Activated CD4-positive, alpha-beta T cell treated with anti-CD3 and anti-CD28 coated beads, Interleukin-10, Interleukin-2, amounts not matched to agents 100 ng/mL and 50 ng/mL, durations not matched to agents 16 hours and 8 hours (primary cell): Measurements from ENCODE around the gene COBL.
"Not testable (repeated sequence)": the region's sequence is repeated elsewhere in the genome, so short reads cannot be mapped to it uniquely, and the experiment has no call there.

Experiments
- DNase-seq: peaks from one replicate; pipeline ENCODE4 v3.0.0-alpha.2; 2020

The COBL gene

GRCh38 chr7:51229620-51230323 lies 86.8 kb downstream of the COBL start:
- no peak for DNase-seq

- DNase-seq: no peak
These were observed 87.5 kb downstream of the COBL start for GRCh38 chr7:51229106-51229537.

- no peak for DNase-seq
These were observed 88.1 kb downstream of the COBL start for GRCh38 chr7:51228386-51228958.

GRCh38 chr7:51227861-51228260 lies 88.7 kb downstream of the COBL start:
- no peak for DNase-seq

GRCh38 chr7:51226916-51227535 lies 89.6 kb downstream of the COBL start:
- DNase-seq: no peak

GRCh38 chr7:51226063-51226755 lies 90.4 kb downstream of the COBL start:
- DNase-seq: no peak

- DNase-seq: no peak
These were observed 91.6 kb downstream of the COBL start for GRCh38 chr7:51224811-51225595.

- DNase-seq: no peak
These were observed 93.1 kb downstream of the COBL start for GRCh38 chr7:51223505-51223904.

GRCh38 chr7:51222916-51223315 lies 93.7 kb downstream of the COBL start:
- no peak for DNase-seq

- no peak for DNase-seq
These were observed 96.4 kb downstream of the COBL start for GRCh38 chr7:51220226-51220625.

- DNase-seq: no peak
These were observed 97.2 kb downstream of the COBL start for GRCh38 chr7:51219261-51219988.

GRCh38 chr7:51217804-51218203 lies 98.8 kb downstream of the COBL start:
- no peak for DNase-seq

GRCh38 chr7:51214098-51214497 lies 102.5 kb downstream of the COBL start:
- DNase-seq: no peak

GRCh38 chr7:51213618-51214017 lies 103.0 kb downstream of the COBL start:
- DNase-seq: no peak

GRCh38 chr7:51210766-51211165 lies 105.8 kb downstream of the COBL start:
- DNase-seq: no peak

GRCh38 chr7:51209426-51209825 lies 107.2 kb downstream of the COBL start:
- DNase-seq: no peak

GRCh38 chr7:51208125-51208524 lies 108.5 kb downstream of the COBL start:
- not testable (repeated sequence) for DNase-seq

- no peak for DNase-seq
These were observed 118.0 kb downstream of the COBL start for GRCh38 chr7:51198654-51199053.

GRCh38 chr7:51190969-51191368 lies 125.6 kb downstream of the COBL start:
- DNase-seq: no peak

GRCh38 chr7:51189777-51190176 lies 126.8 kb downstream of the COBL start:
- no peak for DNase-seq

- DNase-seq: no peak
These were observed 127.6 kb downstream of the COBL start for GRCh38 chr7:51188987-51189386.

- no peak for DNase-seq
These were observed 128.7 kb downstream of the COBL start for GRCh38 chr7:51187941-51188340.
